ENCODE measurements around the gene MYH15. TPM values are rescaled to one million over a fixed set of nuclear protein-coding genes. Genes with fewer than 3 reads are reported as not detected.

The MYH15 gene
- total RNA-seq, 1 donor from 2014 or later, result not detected

- no peak for DNase-seq (ENCODE audit: low spot score)
These were observed 38.3 kb downstream of the MYH15 start for GRCh38 chr3:108472001-108472591.

DNA sequence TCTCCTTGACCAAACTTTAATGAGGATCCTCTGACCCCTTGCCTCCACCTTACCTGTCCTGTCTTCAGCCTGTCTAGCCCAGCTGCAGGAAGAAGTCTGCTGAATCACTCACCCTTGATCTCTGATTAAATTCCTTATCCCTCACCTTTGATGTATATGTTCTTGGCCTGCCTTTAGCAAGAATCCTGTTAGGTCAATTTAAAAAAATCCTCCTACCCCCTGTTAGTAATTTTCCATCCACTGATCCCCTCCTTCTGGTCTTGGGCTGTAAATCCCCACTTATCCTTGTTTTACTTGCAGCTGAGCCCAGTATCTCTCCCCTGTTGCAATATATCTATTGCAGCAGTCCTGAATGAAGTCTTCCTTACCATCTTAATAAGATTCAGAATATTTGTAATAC, 39.0 kb downstream of the MYH15 start:
- no peak for DNase-seq (ENCODE audit: low spot score)

DNA sequence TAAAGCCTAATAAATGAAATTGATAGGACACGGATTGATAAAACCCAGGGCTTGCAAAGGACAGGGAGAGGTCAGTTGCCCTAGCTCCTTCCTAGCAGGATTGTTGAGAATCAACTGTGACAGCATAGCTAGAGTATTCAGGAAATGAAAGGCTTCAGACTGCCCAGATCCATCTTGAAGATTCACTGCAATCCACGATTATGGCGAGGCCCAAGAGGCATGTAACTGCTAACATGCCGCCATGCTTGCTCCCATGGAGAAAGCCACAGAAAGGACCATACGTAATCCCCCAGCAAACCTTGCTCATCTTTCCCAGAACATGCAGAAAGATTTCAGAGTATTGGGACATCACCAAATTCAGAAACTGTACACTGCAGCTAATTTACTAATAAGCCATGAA, 41.3 kb downstream of the MYH15 start:
- DNase-seq (ENCODE audit: low spot score), result no peak

DNA sequence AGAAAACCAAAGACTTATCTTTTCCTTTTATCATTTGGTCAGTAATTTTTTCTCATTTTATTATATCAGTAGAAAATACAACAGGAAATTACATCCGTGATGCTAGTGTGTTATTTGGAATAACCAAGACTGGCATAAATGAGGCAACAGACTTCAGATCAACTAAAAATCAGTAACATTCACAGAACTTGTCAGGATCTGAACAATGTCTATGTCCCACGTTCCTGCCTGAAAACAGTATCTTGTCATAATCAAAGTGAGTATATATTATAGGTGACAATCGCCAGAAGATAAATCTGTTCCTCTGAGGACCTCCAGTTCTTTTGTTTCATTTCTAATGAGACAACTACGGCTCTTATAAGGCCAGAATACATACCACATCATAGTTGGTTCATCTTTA, 41.8 kb downstream of the MYH15 start:
- no peak for DNase-seq (ENCODE audit: low spot score)

DNA sequence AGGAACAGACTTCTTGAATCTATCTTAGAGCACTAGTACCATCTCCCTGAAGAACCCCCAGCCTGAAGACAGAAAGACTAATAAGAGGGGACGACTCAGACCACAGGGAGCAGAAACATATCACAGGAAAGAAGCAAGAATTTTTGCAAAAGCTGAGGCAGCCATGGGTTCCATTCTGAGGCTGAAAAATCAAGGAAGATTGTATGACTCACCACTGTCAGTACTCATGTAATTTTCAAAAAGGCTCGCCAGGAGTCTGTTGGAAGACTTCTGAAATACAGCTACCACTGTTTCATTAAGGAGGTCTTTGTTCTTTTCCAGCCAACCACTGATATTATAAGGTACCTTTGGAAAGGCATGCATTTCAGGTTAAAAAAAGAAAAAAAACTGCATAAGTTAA, 47.5 kb downstream of the MYH15 start:
- DNase-seq (ENCODE audit: low spot score), result no peak

- no peak for DNase-seq (ENCODE audit: low spot score)
These were observed 48.7 kb downstream of the MYH15 start for GRCh38 chr3:108461661-108462111.

GRCh38 chr3:108459225-108459624, 51.2 kb downstream of the MYH15 start:
- DNase-seq (ENCODE audit: low spot score), result no peak

DNA sequence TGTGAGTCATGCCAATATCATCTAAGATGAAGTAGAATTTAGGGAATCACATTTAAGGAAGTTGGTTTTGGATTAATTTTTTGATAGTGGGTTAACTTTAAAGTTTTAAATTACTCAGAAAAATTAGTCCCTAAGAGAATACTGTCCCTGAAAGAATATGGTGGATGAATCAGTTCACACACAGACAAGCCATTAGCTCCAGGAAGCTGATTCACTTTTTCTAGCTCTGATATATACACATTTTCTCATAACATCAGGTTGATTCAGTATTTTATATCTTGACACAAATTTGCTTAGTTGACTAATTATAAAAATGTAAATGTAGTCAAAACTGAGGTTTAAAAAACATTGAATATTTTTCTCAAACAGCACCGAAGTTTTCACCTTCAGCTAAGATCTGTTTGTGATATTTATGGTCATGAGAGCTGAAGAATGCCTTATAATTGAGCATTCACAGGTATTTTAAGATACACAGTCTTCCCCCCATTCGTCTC, 55.1 kb downstream of the MYH15 start:
- DNase-seq (ENCODE audit: low spot score), result no peak

DNA sequence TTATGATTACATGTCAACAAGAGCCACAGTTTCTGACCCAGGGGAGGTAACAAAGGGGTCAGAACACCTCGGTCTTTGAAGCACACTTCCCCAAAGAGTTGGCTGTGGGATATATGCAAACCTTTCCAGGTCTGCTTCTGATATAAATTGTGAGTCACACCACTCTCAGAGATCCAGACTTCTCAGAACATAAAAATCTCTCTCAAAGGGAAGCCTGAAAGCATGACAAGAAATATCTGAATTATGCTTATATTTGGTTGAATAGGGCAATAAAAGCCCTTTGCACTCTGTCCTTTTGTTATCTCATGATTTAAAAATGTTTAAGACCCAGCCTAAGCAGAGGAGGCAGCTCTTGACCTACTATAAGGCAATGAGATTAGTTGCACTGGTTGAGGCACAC, 56.8 kb downstream of the MYH15 start:
- no peak for DNase-seq (ENCODE audit: low spot score)

GRCh38 chr3:108450444-108450843, 60.0 kb downstream of the MYH15 start:
- no peak for DNase-seq (ENCODE audit: low spot score)

DNA sequence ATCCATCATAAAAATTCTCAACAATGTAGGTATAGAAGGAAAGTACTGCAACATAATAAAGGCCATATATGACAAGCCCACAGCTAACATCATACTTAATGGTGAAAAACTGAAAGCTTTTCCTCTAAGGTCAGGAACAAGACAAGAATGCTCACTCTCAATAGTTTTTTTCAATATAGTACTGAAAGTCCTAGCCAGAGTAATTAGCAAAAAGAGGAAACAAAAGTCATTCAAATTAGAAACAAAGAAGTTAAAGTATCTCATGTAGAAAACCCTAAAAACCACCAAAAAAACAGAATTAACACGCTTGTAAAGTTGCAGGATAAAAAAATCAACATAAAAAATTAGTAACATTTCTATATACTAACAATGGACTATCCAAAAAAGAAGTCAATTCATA, 61.8 kb downstream of the MYH15 start:
- DNase-seq (ENCODE audit: low spot score), result no peak

DNA sequence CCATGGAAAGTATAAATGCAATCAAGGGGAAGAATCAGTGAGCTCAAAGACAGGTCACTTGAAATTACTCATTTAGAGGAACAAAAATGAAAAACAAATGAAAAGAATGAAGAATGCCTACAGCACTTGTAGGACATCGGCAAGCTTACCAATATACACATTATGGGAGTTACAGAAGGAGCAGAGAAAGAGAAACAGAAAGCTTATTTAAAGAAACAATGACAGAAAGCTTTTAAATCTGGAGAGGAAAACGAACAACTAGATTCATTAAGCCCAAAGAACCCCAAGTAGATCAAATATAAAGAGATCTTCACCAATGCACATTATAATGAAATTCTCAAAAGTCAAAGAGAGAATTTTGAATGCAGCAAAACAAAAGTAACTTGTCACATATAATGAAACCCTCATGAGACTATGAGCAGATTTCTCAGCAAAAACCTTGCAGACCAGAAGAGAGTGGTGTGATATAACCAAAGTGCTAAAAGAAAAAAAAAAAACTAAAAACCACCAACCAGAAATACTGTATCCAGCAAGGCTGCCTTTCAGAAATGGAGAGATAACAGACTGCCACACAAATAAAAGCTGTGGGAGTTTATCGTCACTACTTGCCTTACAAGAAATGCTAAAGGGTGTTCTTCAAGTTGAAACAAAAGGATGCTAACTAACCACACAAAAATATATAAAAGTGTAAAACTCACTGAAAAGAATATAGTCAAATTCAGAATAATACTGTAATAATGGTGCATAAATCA, 63.1 kb downstream of the MYH15 start:
- DNase-seq (ENCODE audit: low spot score), result no peak

- no peak for DNase-seq (ENCODE audit: low spot score)
These were observed 68.1 kb downstream of the MYH15 start for GRCh38 chr3:108442281-108442680.

GRCh38 chr3:108441518-108441917, 68.9 kb downstream of the MYH15 start:
- DNase-seq (ENCODE audit: low spot score), result no peak

DNA sequence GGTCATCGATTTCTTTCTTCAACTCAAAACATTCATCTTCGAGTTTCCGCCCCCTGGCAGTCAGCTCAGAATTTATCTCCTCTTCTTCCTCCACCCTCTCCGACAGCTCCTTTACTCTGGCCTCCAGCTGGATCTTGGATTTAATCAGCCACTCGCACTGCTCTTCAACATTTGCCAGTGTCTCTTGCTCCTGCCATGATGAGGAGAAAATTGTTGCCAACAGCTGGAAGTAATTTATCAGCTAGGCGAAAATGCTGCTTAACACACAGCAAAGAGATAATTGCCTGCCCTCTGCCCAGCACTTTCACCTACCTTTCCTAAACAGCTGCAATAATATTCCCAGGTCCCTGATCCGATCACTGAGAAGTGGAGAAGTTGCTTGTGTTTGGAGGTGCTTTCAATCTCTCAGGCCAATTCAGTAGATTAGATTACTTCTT, 69.3 kb downstream of the MYH15 start:
- DNase-seq (ENCODE audit: low spot score), result no peak

DNA sequence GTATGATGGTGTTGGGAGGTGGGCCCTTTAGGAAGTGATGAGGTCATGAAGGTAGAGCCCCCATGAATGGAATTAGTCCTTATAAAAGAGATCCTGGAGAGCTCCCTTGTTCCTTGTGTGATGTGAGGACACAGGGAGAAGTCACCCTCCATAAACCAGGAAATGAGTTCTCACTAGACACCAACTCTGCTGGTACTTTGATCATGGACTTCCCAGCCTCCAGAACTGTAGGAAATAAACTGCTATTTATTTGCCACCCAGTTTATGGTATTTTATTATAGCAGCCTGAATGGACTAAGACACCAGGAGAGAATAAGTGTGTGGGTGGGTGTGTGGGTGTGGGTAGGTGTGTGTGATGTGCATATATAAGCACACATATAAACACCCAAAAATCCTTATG, 71.9 kb downstream of the MYH15 start:
- DNase-seq (ENCODE audit: low spot score), result no peak

DNA sequence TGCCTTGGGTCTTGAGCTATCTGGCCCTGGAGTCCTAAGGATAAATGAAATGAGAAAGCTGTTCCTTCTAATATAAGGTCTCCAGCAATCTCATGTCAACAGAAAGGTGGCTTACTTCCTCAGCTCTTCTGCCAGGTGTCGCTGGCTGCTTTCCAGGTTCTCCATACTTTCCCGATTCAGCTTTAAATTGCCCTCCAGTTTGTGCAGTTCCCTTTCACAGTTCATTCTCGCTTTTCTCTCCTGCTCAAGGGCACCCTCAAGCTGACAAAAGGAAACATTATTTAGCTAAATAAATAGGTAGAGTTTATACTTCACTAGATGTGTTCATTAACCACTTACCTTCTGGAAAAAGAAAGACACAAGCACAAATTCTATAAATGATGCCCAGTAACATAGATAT, 73.0 kb downstream of the MYH15 start:
- DNase-seq (ENCODE audit: low spot score), result peak; percentile 20

GRCh38 chr3:108433928-108434327, 76.5 kb downstream of the MYH15 start:
- no peak for DNase-seq (ENCODE audit: low spot score)

DNA sequence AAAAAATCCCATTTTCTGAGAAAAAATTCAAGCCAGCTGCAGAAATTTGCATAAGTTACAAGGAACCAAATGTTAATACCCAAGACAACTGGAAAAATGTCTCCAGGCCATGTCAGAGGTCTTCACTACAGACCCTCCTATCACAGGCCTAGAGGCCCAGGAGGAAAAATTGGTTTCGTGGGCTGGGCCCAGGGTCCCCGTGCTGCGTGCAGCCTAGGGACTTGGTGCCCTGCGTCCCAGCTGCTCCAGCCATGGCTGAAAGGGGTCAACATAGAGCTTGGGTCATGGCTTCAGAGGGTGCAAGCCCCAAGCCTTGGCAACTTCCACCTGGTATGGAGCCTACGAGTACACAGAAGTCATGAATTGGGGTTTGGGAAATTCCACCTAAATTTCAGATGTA, 78.0 kb downstream of the MYH15 start:
- no peak for DNase-seq (ENCODE audit: low spot score)

DNA sequence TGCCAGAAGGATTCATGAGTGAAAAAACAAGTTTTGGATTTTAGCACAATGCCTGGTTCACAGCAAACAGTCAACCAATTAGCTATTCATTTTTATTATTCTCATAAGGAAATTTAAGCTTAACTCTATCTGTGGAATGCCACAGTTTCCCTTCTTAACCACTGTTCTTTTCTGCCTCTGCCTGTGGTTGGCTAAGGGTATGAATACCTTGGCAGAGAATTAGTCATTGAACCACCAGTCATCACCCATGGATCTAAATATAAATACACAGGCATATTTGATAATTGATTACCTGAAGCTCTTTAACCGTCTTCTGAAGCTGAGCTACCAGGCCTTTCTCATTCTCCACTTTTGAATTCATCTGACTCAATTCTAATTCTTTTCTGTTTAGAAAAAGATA, 79.9 kb downstream of the MYH15 start:
- DNase-seq (ENCODE audit: low spot score), result no peak

DNA sequence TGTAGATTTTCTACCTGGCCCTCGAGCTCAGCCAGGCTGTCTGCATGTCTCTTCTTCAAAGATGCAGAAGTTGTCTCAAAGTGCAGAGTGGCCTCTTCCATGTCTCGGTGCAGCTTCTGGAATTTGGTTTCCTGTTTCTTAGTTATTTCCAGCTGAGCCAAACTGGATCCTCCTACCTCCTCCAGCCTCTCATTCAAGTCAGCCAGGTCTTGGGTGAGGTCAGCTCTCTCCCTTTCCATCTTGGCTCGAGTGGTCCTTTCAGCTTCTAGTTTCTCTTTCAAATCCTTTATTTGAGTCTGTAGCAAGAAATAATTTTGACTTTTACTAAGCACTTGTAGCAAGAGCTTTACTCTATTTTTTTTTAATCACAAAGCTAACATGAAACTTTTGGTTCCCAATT, 81.8 kb downstream of the MYH15 start:
- no peak for DNase-seq (ENCODE audit: low spot score)

DNA sequence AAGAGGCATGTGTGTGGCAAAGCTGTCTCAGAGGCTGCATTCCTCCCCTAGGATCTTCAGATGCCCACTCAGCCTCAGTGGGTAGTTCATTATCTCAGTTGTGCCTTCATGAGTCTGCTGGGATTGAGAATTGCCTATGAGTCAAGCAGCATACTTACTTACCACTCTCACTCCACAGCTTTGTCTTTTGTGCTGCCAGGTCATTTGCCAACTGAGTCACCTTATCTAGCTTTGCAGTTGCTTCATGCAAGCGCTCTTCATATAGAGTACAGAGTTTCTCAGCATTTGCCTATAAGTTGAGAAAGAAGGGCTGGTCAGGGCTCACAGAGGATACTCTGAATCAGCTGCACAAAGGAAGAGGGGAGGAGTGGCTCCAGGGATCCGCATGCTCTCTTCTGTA, 89.5 kb downstream of the MYH15 start:
- no peak for DNase-seq (ENCODE audit: low spot score)

- DNase-seq (ENCODE audit: low spot score), result no peak
These were observed 94.1 kb downstream of the MYH15 start for GRCh38 chr3:108416111-108416869.

Measured in mucosa of gallbladder (tissue), 1 donor.